Upper lobe of left lung (tissue), 4 donors: Measurements from ENCODE around the gene CUBN.

Source experiments
- POLR2AphosphoS5 ChIP-seq, 2 donors: sonication (generic); formaldehyde crosslinking; IDR thresholded peaks; one replicate each; pipeline ENCODE4 v1.5.1; 2017; ENCODE audit warnings: antibody characterized with exemption in 2 of 2
- TF ChIP-seq, protein P1 (sequence below), 6 experiments: fragments of 450-650 bp in 4 of 6; fragments of 200-600 bp in 2 of 6; sonication (generic) in 2 of 6; IDR thresholded peaks; one replicate each; pipeline ENCODE4 v1.5.1; 2016 to 2019; ENCODE audit warnings: antibody characterized with exemption in 6 of 6

DNA sequence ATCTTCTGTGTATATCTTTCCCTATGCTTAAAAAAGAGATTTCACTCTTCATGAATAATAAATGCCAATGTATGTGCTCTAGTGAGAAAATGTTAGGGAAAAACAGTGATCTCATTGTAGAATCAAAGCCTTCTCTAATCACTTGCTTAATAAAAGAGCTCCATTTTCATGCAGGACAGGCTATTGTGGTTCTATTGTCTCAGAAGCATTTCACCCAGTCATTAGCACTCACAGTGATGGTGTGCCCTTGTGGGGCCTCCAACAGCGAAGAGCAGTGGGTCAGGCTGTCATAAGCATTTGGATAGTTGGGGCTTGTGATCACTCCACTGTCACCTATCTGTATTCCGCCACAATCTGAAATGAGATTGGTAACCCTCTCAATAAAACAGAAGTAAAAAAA is 228.5 kb downstream of the CUBN start:
- no peak for TF ChIP-seq POLR2AphosphoS5 (IDR thresholded peaks at IDR 0.05)
- TF ChIP-seq, protein P1, sequence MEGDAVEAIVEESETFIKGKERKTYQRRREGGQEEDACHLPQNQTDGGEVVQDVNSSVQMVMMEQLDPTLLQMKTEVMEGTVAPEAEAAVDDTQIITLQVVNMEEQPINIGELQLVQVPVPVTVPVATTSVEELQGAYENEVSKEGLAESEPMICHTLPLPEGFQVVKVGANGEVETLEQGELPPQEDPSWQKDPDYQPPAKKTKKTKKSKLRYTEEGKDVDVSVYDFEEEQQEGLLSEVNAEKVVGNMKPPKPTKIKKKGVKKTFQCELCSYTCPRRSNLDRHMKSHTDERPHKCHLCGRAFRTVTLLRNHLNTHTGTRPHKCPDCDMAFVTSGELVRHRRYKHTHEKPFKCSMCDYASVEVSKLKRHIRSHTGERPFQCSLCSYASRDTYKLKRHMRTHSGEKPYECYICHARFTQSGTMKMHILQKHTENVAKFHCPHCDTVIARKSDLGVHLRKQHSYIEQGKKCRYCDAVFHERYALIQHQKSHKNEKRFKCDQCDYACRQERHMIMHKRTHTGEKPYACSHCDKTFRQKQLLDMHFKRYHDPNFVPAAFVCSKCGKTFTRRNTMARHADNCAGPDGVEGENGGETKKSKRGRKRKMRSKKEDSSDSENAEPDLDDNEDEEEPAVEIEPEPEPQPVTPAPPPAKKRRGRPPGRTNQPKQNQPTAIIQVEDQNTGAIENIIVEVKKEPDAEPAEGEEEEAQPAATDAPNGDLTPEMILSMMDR (IDR thresholded peaks at IDR 0.05) = no peak
